NCI-H2081 treated with DMSO at 0.1 percent for 48 hours (cell line): ENCODE measurements around the gene ZNF543.
"Not testable (repeated sequence)": the region's sequence is repeated elsewhere in the genome, so short reads cannot be mapped to it uniquely, and the experiment has no call there.

Experiments
- DNase-seq: peaks from one replicate; lab custom pipeline; 2025; lab: John Stamatoyannopoulos, UW

ZNF543 gene

GRCh38 chr19:57320180-57321084 lies at the start of gene ZNF543:
TSS of gene ZNF543 (plus strand) at chr19:57320472. CDS start at chr19:57320854, 382 bp downstream.
- DNase-seq: peak; percentile 58

- no peak for DNase-seq
Measured at GRCh38 chr19:57271280-57271679, 49.0 kb upstream of the ZNF543 start.

GRCh38 chr19:57273014-57273413 lies 47.3 kb upstream of the ZNF543 start:
- no peak for DNase-seq

GRCh38 chr19:57276430-57276829 lies 43.8 kb upstream of the ZNF543 start:
- no peak for DNase-seq

GRCh38 chr19:57278481-57278880 lies 41.8 kb upstream of the ZNF543 start:
- DNase-seq: not testable (repeated sequence)

GRCh38 chr19:57279418-57280164 lies 40.7 kb upstream of the ZNF543 start:
- DNase-seq: peak; percentile 72

GRCh38 chr19:57280165-57280961 lies 39.9 kb upstream of the ZNF543 start, which contains the start of gene ZNF460:
TSS of gene ZNF460 (plus strand) at chr19:57280485. CDS start at chr19:57280807, 322 bp downstream.
- peak; percentile 85 for DNase-seq

- no peak for DNase-seq
Measured at GRCh38 chr19:57280962-57281400, 39.3 kb upstream of the ZNF543 start.

- DNase-seq: no peak
Measured at GRCh38 chr19:57282011-57282643, 38.1 kb upstream of the ZNF543 start.

- no peak for DNase-seq
Measured at GRCh38 chr19:57288373-57288772, 31.9 kb upstream of the ZNF543 start.

GRCh38 chr19:57290970-57291369 lies 29.3 kb upstream of the ZNF543 start:
- DNase-seq: no peak

GRCh38 chr19:57292547-57292946 lies 27.7 kb upstream of the ZNF543 start:
- no peak for DNase-seq

- no peak for DNase-seq
Measured at GRCh38 chr19:57293719-57294118, 26.6 kb upstream of the ZNF543 start.

GRCh38 chr19:57302020-57302465 lies 18.2 kb upstream of the ZNF543 start:
- no peak for DNase-seq

- no peak for DNase-seq
Measured at GRCh38 chr19:57302727-57303401, 17.4 kb upstream of the ZNF543 start.

GRCh38 chr19:57305056-57305455 lies 15.2 kb upstream of the ZNF543 start:
- no peak for DNase-seq

- no peak for DNase-seq
Measured at GRCh38 chr19:57308514-57308913, 11.8 kb upstream of the ZNF543 start.

GRCh38 chr19:57310792-57311191 lies 9.5 kb upstream of the ZNF543 start:
- no peak for DNase-seq

GRCh38 chr19:57314146-57314545 lies 6.1 kb upstream of the ZNF543 start:
- no peak for DNase-seq

- no peak for DNase-seq
Measured at GRCh38 chr19:57317503-57317902, 2.8 kb upstream of the ZNF543 start.

GRCh38 chr19:57319869-57320179 lies 448 bp upstream of the ZNF543 start:
- DNase-seq: no peak
